ENCODE measurements around the gene MRPL32.
A peak's percentile ranks its signal among the peaks of the same experiment; 100 is the strongest.

MRPL32 gene

GRCh38 chr7:42959549-42959948, 27.4 kb downstream of the MRPL32 start:
- Histone ChIP-seq H2BK12ac (ENCODE audit: low read length in 2 of 2) (no peak overlapping the region), H3K9ac (ENCODE audit: low read length) (no peak overlapping the region), H3K79me1 (replicated peaks; ENCODE audit: low read length, poor library complexity, severe bottlenecking) (no peaks in the 10 kb centered on the region), H3K4me3 (ENCODE audit: insufficient read depth in 1 of 2, low read depth in 1 of 2, low read length in 2 of 2) (no peak overlapping the region), H4K8ac (ENCODE audit: low read length) (no peak overlapping the region), H3K4me1 (ENCODE audit: control insufficient read depth, insufficient read depth, low read depth, low read length) (no peaks in the 10 kb centered on the region), H3K36me3 (ENCODE audit: control insufficient read depth in 1 of 2, insufficient read depth in 2 of 2, low read depth in 1 of 2, low read length in 2 of 2) (no peaks in the 10 kb centered on the region), H2BK5ac (ENCODE audit: low read depth, low read length, poor library complexity, severe bottlenecking) (no peak overlapping the region), H3K23ac (ENCODE audit: low read length in 2 of 2) (no peak overlapping the region), H3K27ac (ENCODE audit: low read length, poor library complexity, severe bottlenecking) (no peak overlapping the region), H2BK120ac (ENCODE audit: low read depth, low read length) (no peak overlapping the region), H2AFZ (ENCODE audit: low read depth, low read length) (no peak overlapping the region), H3K9me3 (ENCODE audit: control insufficient read depth, low read length) (peaks cover 10% of the 10 kb centered on the region), H3K4me2 (ENCODE audit: low read length, poor library complexity, severe bottlenecking) (no peak overlapping the region), H3K18ac (ENCODE audit: low read depth in 1 of 2, low read length in 2 of 2) (no peak overlapping the region), H2AK5ac (ENCODE audit: low read length, severe bottlenecking) (no peak overlapping the region), H3K4ac (ENCODE audit: low read depth in 1 of 2, low read length in 2 of 2) (no peak overlapping the region), H3K27me3 (ENCODE audit: control insufficient read depth in 1 of 2, insufficient read depth in 1 of 2, low read length in 2 of 2) (no peaks in the 10 kb centered on the region), H3K14ac (ENCODE audit: low read length in 2 of 2) (no peak overlapping the region), H2BK15ac (ENCODE audit: low read depth, poor library complexity, severe bottlenecking) (no peak overlapping the region), H4K91ac (ENCODE audit: low read length) (no peak overlapping the region)
- DNase-seq: no peak
- no CpG with 5 or more reads among the region's 2 CpGs for WGBS

GRCh38 chr7:42960762-42961161, 28.6 kb downstream of the MRPL32 start:
- H3K9ac ChIP-seq (ENCODE audit: low read length): no peak overlapping the region
- H2AFZ ChIP-seq (ENCODE audit: low read depth, low read length): no peak overlapping the region
- no peaks in the 10 kb centered on the region for H3K79me1 ChIP-seq (replicated peaks; ENCODE audit: low read length, poor library complexity, severe bottlenecking)
- 62% methylated on average over 2 of the region's 2 CpGs for WGBS
- peak overlapping the region; percentile 40 for H2BK15ac ChIP-seq (ENCODE audit: low read depth, poor library complexity, severe bottlenecking)
- no peak overlapping the region for H3K4me2 ChIP-seq (ENCODE audit: low read length, poor library complexity, severe bottlenecking)
- no peak overlapping the region for H3K14ac ChIP-seq (ENCODE audit: low read length in 2 of 2)
- no peak overlapping the region for H3K4ac ChIP-seq (ENCODE audit: low read depth in 1 of 2, low read length in 2 of 2)
- no peak overlapping the region for H4K8ac ChIP-seq (ENCODE audit: low read length)
- peaks cover 10% of the 10 kb centered on the region for H3K9me3 ChIP-seq (ENCODE audit: control insufficient read depth, low read length)
- H3K18ac ChIP-seq (ENCODE audit: low read depth in 1 of 2, low read length in 2 of 2): peak overlapping the region in 1 of 2 experiments; percentile 39
- H2BK5ac ChIP-seq (ENCODE audit: low read depth, low read length, poor library complexity, severe bottlenecking): no peak overlapping the region
- H3K36me3 ChIP-seq (ENCODE audit: control insufficient read depth in 1 of 2, insufficient read depth in 2 of 2, low read depth in 1 of 2, low read length in 2 of 2): no peaks in the 10 kb centered on the region
- H3K27ac ChIP-seq (ENCODE audit: low read length, poor library complexity, severe bottlenecking): no peak overlapping the region
- no peak overlapping the region for H2BK120ac ChIP-seq (ENCODE audit: low read depth, low read length)
- no peak overlapping the region for H3K4me3 ChIP-seq (ENCODE audit: insufficient read depth in 1 of 2, low read depth in 1 of 2, low read length in 2 of 2)
- H4K91ac ChIP-seq (ENCODE audit: low read length): no peak overlapping the region
- no peak overlapping the region for H2AK5ac ChIP-seq (ENCODE audit: low read length, severe bottlenecking)
- H2BK12ac ChIP-seq (ENCODE audit: low read length in 2 of 2): peak overlapping the region in 1 of 2 experiments; percentile 82
- no peaks in the 10 kb centered on the region for H3K4me1 ChIP-seq (ENCODE audit: control insufficient read depth, insufficient read depth, low read depth, low read length)
- H3K27me3 ChIP-seq (ENCODE audit: control insufficient read depth in 1 of 2, insufficient read depth in 1 of 2, low read length in 2 of 2): no peaks in the 10 kb centered on the region
- no peak overlapping the region for H3K23ac ChIP-seq (ENCODE audit: low read length in 2 of 2)
- DNase-seq: no peak

DNA sequence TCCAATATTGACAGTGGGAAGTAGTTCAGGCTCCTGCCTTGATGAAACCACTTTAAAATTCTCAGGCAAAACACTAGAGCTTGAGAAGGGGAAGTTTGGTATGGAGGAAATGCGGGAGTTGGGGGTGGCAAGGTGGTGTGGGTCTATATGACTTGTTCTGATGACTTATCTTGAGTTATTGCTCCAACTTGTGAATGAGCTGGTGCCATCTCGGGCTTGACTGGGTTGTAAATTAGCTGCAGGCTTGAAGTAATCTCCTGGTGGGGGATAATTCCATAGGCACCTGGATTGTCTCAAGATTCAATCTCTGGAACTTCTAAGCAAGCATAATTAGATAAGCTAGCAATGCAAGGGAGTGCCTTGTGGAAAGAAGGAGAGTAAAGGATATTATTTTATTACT, 29.0 kb downstream of the MRPL32 start:
- H3K4me3 ChIP-seq (ENCODE audit: insufficient read depth in 1 of 2, low read depth in 1 of 2, low read length in 2 of 2): no peak overlapping the region
- H3K18ac ChIP-seq (ENCODE audit: low read depth in 1 of 2, low read length in 2 of 2): peak overlapping the region in 1 of 2 experiments; percentile 39
- no peaks in the 10 kb centered on the region for H3K4me1 ChIP-seq (ENCODE audit: control insufficient read depth, insufficient read depth, low read depth, low read length)
- H3K9ac ChIP-seq (ENCODE audit: low read length): no peak overlapping the region
- no peak overlapping the region for H2BK5ac ChIP-seq (ENCODE audit: low read depth, low read length, poor library complexity, severe bottlenecking)
- no peak for DNase-seq
- H3K9me3 ChIP-seq (ENCODE audit: control insufficient read depth, low read length): peaks cover 9% of the 10 kb centered on the region
- no peak overlapping the region for H2AFZ ChIP-seq (ENCODE audit: low read depth, low read length)
- H2BK120ac ChIP-seq (ENCODE audit: low read depth, low read length): no peak overlapping the region
- H3K4me2 ChIP-seq (ENCODE audit: low read length, poor library complexity, severe bottlenecking): no peak overlapping the region
- no peaks in the 10 kb centered on the region for H3K79me1 ChIP-seq (replicated peaks; ENCODE audit: low read length, poor library complexity, severe bottlenecking)
- no peak overlapping the region for H2AK5ac ChIP-seq (ENCODE audit: low read length, severe bottlenecking)
- no peak overlapping the region for H3K23ac ChIP-seq (ENCODE audit: low read length in 2 of 2)
- peak overlapping the region in 1 of 2 experiments; percentile 82 for H2BK12ac ChIP-seq (ENCODE audit: low read length in 2 of 2)
- H4K91ac ChIP-seq (ENCODE audit: low read length): no peak overlapping the region
- WGBS: 29% methylated on average over 2 of the region's 2 CpGs
- H3K14ac ChIP-seq (ENCODE audit: low read length in 2 of 2): no peak overlapping the region
- no peaks in the 10 kb centered on the region for H3K36me3 ChIP-seq (ENCODE audit: control insufficient read depth in 1 of 2, insufficient read depth in 2 of 2, low read depth in 1 of 2, low read length in 2 of 2)
- no peaks in the 10 kb centered on the region for H3K27me3 ChIP-seq (ENCODE audit: control insufficient read depth in 1 of 2, insufficient read depth in 1 of 2, low read length in 2 of 2)
- H4K8ac ChIP-seq (ENCODE audit: low read length): no peak overlapping the region
- no peak overlapping the region for H3K27ac ChIP-seq (ENCODE audit: low read length, poor library complexity, severe bottlenecking)
- H3K4ac ChIP-seq (ENCODE audit: low read depth in 1 of 2, low read length in 2 of 2): peak overlapping the region in 1 of 2 experiments; percentile 38
- H2BK15ac ChIP-seq (ENCODE audit: low read depth, poor library complexity, severe bottlenecking): no peak overlapping the region

GRCh38 chr7:42964293-42964692, 32.1 kb downstream of the MRPL32 start:
- Histone ChIP-seq H3K14ac (ENCODE audit: low read length in 2 of 2) (no peak overlapping the region), H2BK120ac (ENCODE audit: low read depth, low read length) (peak overlapping the region; percentile 34), H2AK5ac (ENCODE audit: low read length, severe bottlenecking) (no peak overlapping the region), H3K18ac (ENCODE audit: low read depth in 1 of 2, low read length in 2 of 2) (no peak overlapping the region), H3K4me2 (ENCODE audit: low read length, poor library complexity, severe bottlenecking) (no peak overlapping the region), H3K79me1 (replicated peaks; ENCODE audit: low read length, poor library complexity, severe bottlenecking) (no peaks in the 10 kb centered on the region), H3K9me3 (ENCODE audit: control insufficient read depth, low read length) (no peaks in the 10 kb centered on the region), H4K8ac (ENCODE audit: low read length) (no peak overlapping the region), H3K27ac (ENCODE audit: low read length, poor library complexity, severe bottlenecking) (no peak overlapping the region), H3K27me3 (ENCODE audit: control insufficient read depth in 1 of 2, insufficient read depth in 1 of 2, low read length in 2 of 2) (no peaks in the 10 kb centered on the region), H2BK5ac (ENCODE audit: low read depth, low read length, poor library complexity, severe bottlenecking) (no peak overlapping the region), H3K4me1 (ENCODE audit: control insufficient read depth, insufficient read depth, low read depth, low read length) (no peaks in the 10 kb centered on the region), H3K4me3 (ENCODE audit: insufficient read depth in 1 of 2, low read depth in 1 of 2, low read length in 2 of 2) (no peak overlapping the region), H2BK15ac (ENCODE audit: low read depth, poor library complexity, severe bottlenecking) (no peak overlapping the region), H4K91ac (ENCODE audit: low read length) (no peak overlapping the region), H2BK12ac (ENCODE audit: low read length in 2 of 2) (no peak overlapping the region), H3K9ac (ENCODE audit: low read length) (no peak overlapping the region), H3K4ac (ENCODE audit: low read depth in 1 of 2, low read length in 2 of 2) (no peak overlapping the region), H2AFZ (ENCODE audit: low read depth, low read length) (no peak overlapping the region), H3K23ac (ENCODE audit: low read length in 2 of 2) (no peak overlapping the region), H3K36me3 (ENCODE audit: control insufficient read depth in 1 of 2, insufficient read depth in 2 of 2, low read depth in 1 of 2, low read length in 2 of 2) (no peaks in the 10 kb centered on the region)
- 81% methylated on average over 1 of the region's 2 CpGs for WGBS
- DNase-seq: no peak

Measured in mesenchymal stem cell (in vitro differentiated cells and primary cell).